HEK293 (cell line): ENCODE measurements around the gene SNX8.

Experiments used
- ATF2 ChIP-seq: fragments of 450-650 bp; formaldehyde crosslinking; IDR thresholded peaks from 2 replicates; pipeline ENCODE4 v1.5.1; 2016; ENCODE audit warnings: missing biosample characterization, missing genetic modification characterization, low read depth
- EGR2 ChIP-seq: fragments of 450-650 bp; formaldehyde crosslinking; IDR thresholded peaks from 2 replicates; pipeline ENCODE4 v1.5.1; 2016; ENCODE audit warnings: low read depth, missing biosample characterization, missing genetic modification characterization
- ELK4 ChIP-seq: IDR thresholded peaks from 2 replicates; pipeline ENCODE4 v1.6.1; 2011; ENCODE audit warnings: mild to moderate bottlenecking, low read depth, low read length, borderline replicate concordance
- FEZF1 ChIP-seq: fragments of 450-650 bp; formaldehyde crosslinking; IDR thresholded peaks from 2 replicates; pipeline ENCODE4 v1.5.1; 2016; ENCODE audit warnings: missing biosample characterization, missing genetic modification characterization
- GFI1B ChIP-seq: fragments of 450-650 bp; formaldehyde crosslinking; IDR thresholded peaks from 2 replicates; pipeline ENCODE4 v1.5.1; 2016; ENCODE audit warnings: missing biosample characterization, missing genetic modification characterization
- GLIS1 ChIP-seq: fragments of 450-650 bp; formaldehyde crosslinking; IDR thresholded peaks from 2 replicates; pipeline ENCODE4 v1.5.1; 2016; ENCODE audit warnings: missing biosample characterization, missing genetic modification characterization
- OVOL3 ChIP-seq: fragments of 450-650 bp; formaldehyde crosslinking; IDR thresholded peaks from 2 replicates; pipeline ENCODE4 v1.5.1; 2016; ENCODE audit warnings: missing biosample characterization, missing genetic modification characterization
- PRDM1 ChIP-seq: fragments of 450-650 bp; formaldehyde crosslinking; IDR thresholded peaks from 2 replicates; pipeline ENCODE4; 2016; ENCODE audit warnings: missing biosample characterization, missing genetic modification characterization
- ZBTB20 ChIP-seq: fragments of 450-650 bp; formaldehyde crosslinking; IDR thresholded peaks from 2 replicates; pipeline ENCODE4 v1.5.1; 2016; ENCODE audit warnings: missing biosample characterization, missing genetic modification characterization
- ZBTB21 ChIP-seq: fragments of 450-650 bp; formaldehyde crosslinking; IDR thresholded peaks from 2 replicates; pipeline ENCODE4 v1.5.1; 2017; ENCODE audit warnings: missing biosample characterization, missing genetic modification characterization
- ZBTB26 ChIP-seq: fragments of 450-650 bp; formaldehyde crosslinking; optimal IDR thresholded peaks from 2 replicates; pipeline ENCODE3; 2016; ENCODE audit warnings: missing biosample characterization, mild to moderate bottlenecking, missing genetic modification characterization
- ZBTB8A ChIP-seq: fragments of 450-650 bp; formaldehyde crosslinking; IDR thresholded peaks from 2 replicates; pipeline ENCODE4 v1.5.1; 2016; ENCODE audit warnings: missing biosample characterization, missing genetic modification characterization
- ZFP69B ChIP-seq: fragments of 450-650 bp; formaldehyde crosslinking; IDR thresholded peaks from 2 replicates; pipeline ENCODE4 v1.5.1; 2016; ENCODE audit warnings: missing biosample characterization, missing genetic modification characterization
- ZNF132 ChIP-seq: fragments of 450-650 bp; formaldehyde crosslinking; IDR thresholded peaks from 2 replicates; pipeline ENCODE4 v1.5.1; 2017; ENCODE audit warnings: missing biosample characterization, missing genetic modification characterization, borderline replicate concordance
- ZNF155 ChIP-seq: fragments of 450-650 bp; formaldehyde crosslinking; IDR thresholded peaks from 2 replicates; pipeline ENCODE4 v1.5.1; 2016; ENCODE audit warnings: missing biosample characterization, missing genetic modification characterization
- ZNF174 ChIP-seq: fragments of 450-650 bp; formaldehyde crosslinking; IDR thresholded peaks from 2 replicates; pipeline ENCODE4 v1.5.0; 2017; ENCODE audit warnings: missing biosample characterization, mild to moderate bottlenecking, missing genetic modification characterization
- ZNF184 ChIP-seq: fragments of 450-650 bp; IDR thresholded peaks from 2 replicates; pipeline ENCODE4 v1.5.1; 2018; ENCODE audit warnings: missing biosample characterization, mild to moderate bottlenecking, missing genetic modification characterization
- ZNF223 ChIP-seq: fragments of 450-650 bp; formaldehyde crosslinking; IDR thresholded peaks from 2 replicates; pipeline ENCODE4 v1.5.1; 2016; ENCODE audit warnings: missing biosample characterization, missing genetic modification characterization
- ZNF266 ChIP-seq: fragments of 450-650 bp; formaldehyde crosslinking; IDR thresholded peaks from 2 replicates; pipeline ENCODE4 v1.5.1; 2016; ENCODE audit warnings: missing biosample characterization, missing genetic modification characterization, low read depth
- ZNF341 ChIP-seq: fragments of 450-650 bp; formaldehyde crosslinking; IDR thresholded peaks from 2 replicates; pipeline ENCODE4; 2016; ENCODE audit warnings: low read depth, missing biosample characterization, missing genetic modification characterization
- ZNF37A ChIP-seq: fragments of 450-650 bp; IDR thresholded peaks from 2 replicates; pipeline ENCODE4 v1.5.1; 2018; ENCODE audit warnings: missing biosample characterization, missing genetic modification characterization
- ZNF394 ChIP-seq: fragments of 450-650 bp; formaldehyde crosslinking; IDR thresholded peaks from 2 replicates; pipeline ENCODE4 v1.5.1; 2016; ENCODE audit warnings: missing biosample characterization, missing genetic modification characterization, mild to moderate bottlenecking, moderate library complexity, borderline replicate concordance
- ZNF510 ChIP-seq: fragments of 450-650 bp; formaldehyde crosslinking; IDR thresholded peaks from 2 replicates; pipeline ENCODE4 v1.5.1; 2018; ENCODE audit warnings: mild to moderate bottlenecking, missing genetic modification characterization, missing biosample characterization; ENCODE audit not compliant: insufficient replicate concordance
- ZNF518A ChIP-seq: fragments of 450-650 bp; formaldehyde crosslinking; conservative IDR thresholded peaks from 2 replicates; pipeline ENCODE4 v1.5.1; 2016; ENCODE audit warnings: low read depth, missing biosample characterization, missing genetic modification characterization
- ZSCAN30 ChIP-seq: fragments of 450-650 bp; IDR thresholded peaks from 2 replicates; pipeline ENCODE4 v1.5.1; 2018; ENCODE audit warnings: missing biosample characterization, mild to moderate bottlenecking, missing genetic modification characterization, moderate library complexity
- TF ChIP-seq, protein P1 (sequence below): fragments of 450-650 bp; formaldehyde crosslinking; IDR thresholded peaks from 2 replicates; pipeline ENCODE4 v1.5.1; 2016; ENCODE audit warnings: missing biosample characterization, missing genetic modification characterization
- TF ChIP-seq, protein P2 (sequence below): fragments of 450-650 bp; formaldehyde crosslinking; IDR thresholded peaks from 2 replicates; pipeline ENCODE4 v1.5.1; 2016; ENCODE audit warnings: missing biosample characterization, missing genetic modification characterization
- TF ChIP-seq, protein P3 (sequence below): fragments of 450-650 bp; formaldehyde crosslinking; IDR thresholded peaks from 2 replicates; pipeline ENCODE4 v1.5.1; 2017; ENCODE audit warnings: missing biosample characterization, missing genetic modification characterization

SNX8 gene

DNA sequence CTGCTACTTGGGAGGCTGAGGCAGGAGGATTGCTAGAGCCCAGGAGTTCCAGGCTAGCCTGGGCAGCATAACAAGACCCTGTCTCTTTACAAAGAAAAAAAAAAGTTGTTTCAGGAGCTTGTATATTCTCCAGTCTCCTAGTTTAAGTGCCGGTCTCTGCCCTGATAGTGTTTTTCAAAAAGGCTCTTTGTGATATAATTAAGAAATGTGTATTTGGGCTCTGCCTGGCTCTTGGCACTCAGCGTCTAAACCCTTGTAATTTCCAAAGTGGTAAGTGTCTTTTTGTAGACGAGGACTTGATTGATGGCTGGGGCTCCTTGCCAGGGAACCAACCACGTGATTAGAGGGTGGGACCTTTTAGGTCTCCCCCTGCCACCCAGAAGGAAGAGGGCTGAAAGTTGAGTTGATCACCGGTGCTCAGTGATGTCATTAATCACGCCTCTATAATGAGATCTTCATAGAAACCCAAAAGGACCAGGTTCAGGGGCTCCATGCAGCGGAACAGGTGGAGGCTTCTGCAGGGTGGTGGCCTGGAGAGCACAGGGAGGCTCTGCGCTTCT is 44.8 kb upstream of the SNX8 start (continued):
- no peak for TF ChIP-seq ZNF510 (tag by site-specific recombination)
- TF ChIP-seq ZBTB21 (tag by site-specific recombination): no peak
- TF ChIP-seq ZBTB26 (tag by site-specific recombination): no peak
- no peak for TF ChIP-seq PRDM1 (tag by site-specific recombination)
- peak; percentile 64 for TF ChIP-seq ATF2 (tag by site-specific recombination)
- no peak for TF ChIP-seq ZNF394
- no peak for TF ChIP-seq ZNF341
- TF ChIP-seq ZNF155: no peak
- no peak for TF ChIP-seq GFI1B (tag by site-specific recombination)
- TF ChIP-seq ZNF37A (tag by site-specific recombination): no peak
- TF ChIP-seq ZNF266 (tag by site-specific recombination): no peak
- no peak for TF ChIP-seq ZBTB20 (tag by site-specific recombination)
- TF ChIP-seq ZNF174: no peak
- no peak for TF ChIP-seq ZNF518A
- peak; percentile 48 for TF ChIP-seq ZBTB8A (tag by site-specific recombination)
- no peak for TF ChIP-seq EGR2 (tag by site-specific recombination)
- no peak for TF ChIP-seq OVOL3
- TF ChIP-seq ZNF184: no peak
- TF ChIP-seq ZFP69B (tag by site-specific recombination): no peak
- TF ChIP-seq GLIS1: no peak; the same call in 1 of the 2 replicates
- TF ChIP-seq, protein P1, sequence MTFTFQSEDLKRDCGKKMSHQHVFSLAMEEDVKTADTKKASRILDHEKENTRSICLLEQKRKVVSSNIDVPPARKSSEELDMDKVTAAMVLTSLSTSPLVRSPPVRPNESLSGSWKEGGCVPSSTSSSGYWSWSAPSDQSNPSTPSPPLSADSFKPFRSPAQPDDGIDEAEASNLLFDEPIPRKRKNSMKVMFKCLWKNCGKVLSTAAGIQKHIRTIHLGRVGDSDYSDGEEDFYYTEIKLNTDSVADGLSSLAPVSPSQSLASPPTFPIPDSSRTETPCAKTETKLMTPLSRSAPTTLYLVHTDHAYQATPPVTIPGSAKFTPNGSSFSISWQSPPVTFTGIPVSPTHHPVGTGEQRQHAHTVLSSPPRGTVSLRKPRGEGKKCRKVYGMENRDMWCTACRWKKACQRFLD (tag by site-specific recombination): no peak
- TF ChIP-seq ZSCAN30 (tag by site-specific recombination): no peak
- TF ChIP-seq ELK4: no peak
- TF ChIP-seq FEZF1 (tag by site-specific recombination): peak; percentile 25; the same call in 1 of the 2 replicates
- TF ChIP-seq, protein P2, sequence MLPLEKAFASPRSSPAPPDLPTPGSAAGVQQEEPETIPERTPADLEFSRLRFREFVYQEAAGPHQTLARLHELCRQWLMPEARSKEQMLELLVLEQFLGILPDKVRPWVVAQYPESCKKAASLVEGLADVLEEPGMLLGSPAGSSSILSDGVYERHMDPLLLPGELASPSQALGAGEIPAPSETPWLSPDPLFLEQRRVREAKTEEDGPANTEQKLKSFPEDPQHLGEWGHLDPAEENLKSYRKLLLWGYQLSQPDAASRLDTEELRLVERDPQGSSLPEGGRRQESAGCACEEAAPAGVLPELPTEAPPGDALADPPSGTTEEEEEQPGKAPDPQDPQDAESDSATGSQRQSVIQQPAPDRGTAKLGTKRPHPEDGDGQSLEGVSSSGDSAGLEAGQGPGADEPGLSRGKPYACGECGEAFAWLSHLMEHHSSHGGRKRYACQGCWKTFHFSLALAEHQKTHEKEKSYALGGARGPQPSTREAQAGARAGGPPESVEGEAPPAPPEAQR (tag by site-specific recombination): no peak
- TF ChIP-seq, protein P3, sequence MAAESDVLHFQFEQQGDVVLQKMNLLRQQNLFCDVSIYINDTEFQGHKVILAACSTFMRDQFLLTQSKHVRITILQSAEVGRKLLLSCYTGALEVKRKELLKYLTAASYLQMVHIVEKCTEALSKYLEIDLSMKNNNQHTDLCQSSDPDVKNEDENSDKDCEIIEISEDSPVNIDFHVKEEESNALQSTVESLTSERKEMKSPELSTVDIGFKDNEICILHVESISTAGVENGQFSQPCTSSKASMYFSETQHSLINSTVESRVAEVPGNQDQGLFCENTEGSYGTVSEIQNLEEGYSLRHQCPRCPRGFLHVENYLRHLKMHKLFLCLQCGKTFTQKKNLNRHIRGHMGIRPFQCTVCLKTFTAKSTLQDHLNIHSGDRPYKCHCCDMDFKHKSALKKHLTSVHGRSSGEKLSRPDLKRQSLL: no peak
- TF ChIP-seq ZNF223 (tag by site-specific recombination): no peak
- no peak for TF ChIP-seq ZNF132
